K562 (cell line): Measurements from ENCODE around the gene SLC39A5. TPM values are rescaled to one million over a fixed set of nuclear protein-coding genes. Genes with fewer than 3 reads are reported as not detected.
A peak's percentile ranks its signal among the peaks of the same experiment; 100 is the strongest.

Experiments used
- E2F6 ChIP-seq, 2 experiments: IDR thresholded peaks; 2 replicates each; pipeline ENCODE4 v1.6.1; 2011; ENCODE audit warnings: borderline replicate concordance in 1 of 2, control low read depth in 1 of 2, low read depth in 1 of 2, low read length in 1 of 2, mild to moderate bottlenecking in 1 of 2, mixed read lengths in 1 of 2, moderate library complexity in 1 of 2; ENCODE audit not compliant: insufficient read depth in 1 of 2, insufficient read length in 1 of 2, poor library complexity in 1 of 2, severe bottlenecking in 1 of 2; ENCODE audit errors: extremely low read depth in 1 of 2
- EP300 ChIP-seq: IDR thresholded peaks from 2 replicates; pipeline ENCODE4 v1.6.1; 2012; ENCODE audit warnings: low read length, improper control_type of control experiment
- FOXO4 ChIP-seq: fragments of 450-650 bp; formaldehyde crosslinking; IDR thresholded peaks from 2 replicates; pipeline ENCODE4 v1.4.0; 2020; ENCODE audit warnings: mild to moderate bottlenecking, moderate library complexity
- HNRNPLL ChIP-seq: fragments of 200-400 bp; formaldehyde crosslinking; IDR thresholded peaks from 2 replicates; pipeline ENCODE4 v1.6.1; 2017; ENCODE audit warnings: low read length, low read depth, mild to moderate bottlenecking; ENCODE audit not compliant: poor library complexity, severe bottlenecking
- KDM1A ChIP-seq, 2 experiments: fragments of 450-650 bp; IDR thresholded peaks; 2 replicates each; pipeline ENCODE4 v1.6.1; 2016; ENCODE audit warnings: mild to moderate bottlenecking in 2 of 2
- KDM2B ChIP-seq: fragments of 250-450 bp; sonication (Bioruptor Pico); IDR thresholded peaks from 2 replicates; pipeline ENCODE4 v1.8.0; 2021; ENCODE audit warnings: mild to moderate bottlenecking, moderate library complexity
- MGA ChIP-seq: fragments of 450-650 bp; IDR thresholded peaks from 2 replicates; pipeline ENCODE4 v1.6.1; 2016; ENCODE audit warnings: mild to moderate bottlenecking, moderate library complexity
- NONO ChIP-seq, 2 experiments: fragments of 200-400 bp in 1 of 2; fragments of 450-650 bp in 1 of 2; formaldehyde crosslinking in 1 of 2; IDR thresholded peaks; 2 replicates each; pipeline ENCODE4 v1.6.1; 2017; ENCODE audit warnings: low read depth in 2 of 2, mild to moderate bottlenecking in 2 of 2, moderate library complexity in 2 of 2, low read length in 1 of 2
- SIN3B ChIP-seq: fragments of 450-650 bp; IDR thresholded peaks from 2 replicates; pipeline ENCODE4 v1.6.1; 2017; ENCODE audit warnings: low read depth, mild to moderate bottlenecking, moderate library complexity
- SMAD1 ChIP-seq: fragments of 150-350 bp; IDR thresholded peaks from 2 replicates; pipeline ENCODE4 v1.6.1; 2014; ENCODE audit warnings: low read length, low read depth; ENCODE audit not compliant: partially characterized antibody
- ZFP36 ChIP-seq: fragments of 150-350 bp; IDR thresholded peaks from 2 replicates; pipeline ENCODE4 v1.6.1; 2018; ENCODE audit warnings: low read length, low read depth; ENCODE audit not compliant: partially characterized antibody
- ZNF696 ChIP-seq: fragments of 250-450 bp; sonication (Bioruptor Pico); conservative IDR thresholded peaks from 2 replicates; pipeline ENCODE4 v1.4.0; 2020; ENCODE audit warnings: mild to moderate bottlenecking, moderate library complexity
- polyA plus RNA-seq, 8 experiments: library from polyadenylated mRNA; depleted of rRNA in 4 of 8; stranded (reverse) in 5 of 8; unstranded in 3 of 8; fragments of >200 nt; fragmentation: Nextera tagmentation in 2 of 8; fragmentation: Illumina TruSeq in 1 of 8; extraction: Ambion mirVana in 2 of 8; extraction: Trizol in 1 of 8; gene quantifications; 2 replicates each; pipeline versions ENCODE4 v1.2.1 to v1.2.3, GENCODE V29; 2011 to 2014; ENCODE audit warnings: inconsistent platforms in 1 of 8, missing spikeins in 1 of 8
- total RNA-seq, 7 experiments: library from RNA; depleted of rRNA in 6 of 7; stranded (reverse); fragments of >200 nt in 6 of 7; fragmentation: Illumina TruSeq in 2 of 7; extraction: Trizol in 2 of 7; gene quantifications; 2 replicates each; pipeline versions ENCODE4 v1.2.1 to v1.2.3, GENCODE V29; 2011 to 2021; ENCODE audit warnings: low replicate concordance in 1 of 7

SLC39A5 gene
- total and polyA plus RNA-seq, 9 of the 15 experiments (the other 6 are each of a cell fraction or from before 2014, with no cell fraction given): 0.08 to 0.10 TPM; not detected in 7

- TF ChIP-seq KDM2B (CRISPR knock-in tag) (no peak), MGA (peak; percentile 67), E2F6 (IDR thresholded peaks at IDR 0.05; ENCODE audit: borderline replicate concordance in 1 of 2, extremely low read depth in 1 of 2, insufficient read depth in 1 of 2, insufficient read length in 1 of 2, low read depth in 1 of 2, low read length in 1 of 2, poor library complexity in 1 of 2, severe bottlenecking in 1 of 2) (peak; percentile 63 to 87), NONO (IDR thresholded peaks at IDR 0.05; ENCODE audit: low read depth in 2 of 2, low read length in 1 of 2) (peak in 1 of 2 experiments; percentile 71; a peak in 1 of 4 replicates), SMAD1 (peak; percentile 38), FOXO4 (CRISPR knock-in tag) (no peak), SIN3B (peak; percentile 27; the same call in 1 of the 2 replicates), KDM1A (IDR thresholded peaks at IDR 0.05) (0 out of 4 replicates have a peak, but pooled peaks of 1 of the 2 experiments have one; percentile 7), ZFP36 (peak; percentile 99), ZNF696 (CRISPR knock-in tag) (no peak), HNRNPLL (peak; percentile 2), EP300 (peak; percentile 6; the same call in 1 of the 2 replicates)
Measured at GRCh38 chr12:56189099-56189917, 40.5 kb upstream of the SLC39A5 start, which contains the start of gene SMARCC2 (continued).
